Nephron (organoid): ENCODE measurements around the gene PLCB1.

ENCODE experiments used
- H3K27ac Mint-ChIP-seq, 3 experiments: 2 replicates each; pipeline ENCODE4 v1.8.0; 2020; ENCODE audit warnings: mixed read lengths in 3 of 3, mild to moderate bottlenecking in 2 of 3, moderate library complexity in 1 of 3
- H3K27me3 Mint-ChIP-seq: 2 replicates; pipeline ENCODE4 v1.8.0; 2021; ENCODE audit warnings: low read depth, mild to moderate bottlenecking, moderate library complexity, mixed read lengths
- H3K36me3 Mint-ChIP-seq: 2 replicates; pipeline ENCODE4 v1.8.0; 2020; ENCODE audit warnings: low read depth, mixed read lengths
- H3K4me1 Mint-ChIP-seq: 2 replicates; pipeline ENCODE4 v1.8.0; 2020; ENCODE audit warnings: mixed read lengths
- H3K4me3 Mint-ChIP-seq, 3 experiments: 2 replicates each; pipeline ENCODE4 v1.8.0; 2020; ENCODE audit warnings: mild to moderate bottlenecking in 3 of 3, mixed read lengths in 3 of 3, moderate library complexity in 2 of 3
- H3K9me3 Mint-ChIP-seq: 2 replicates; pipeline ENCODE4 v1.8.0; 2020; ENCODE audit warnings: mixed read lengths
- CTCF ChIP-seq, 3 experiments: fragments of 200-600 bp; sonication (generic); IDR thresholded peaks; one replicate each; pipeline ENCODE4 v1.5.0; 2021; ENCODE audit warnings: antibody characterized with exemption in 3 of 3; ENCODE audit not compliant: unreplicated experiment in 3 of 3

PLCB1 gene

GRCh38 chr20:8228315-8228714 is 96.2 kb downstream of the PLCB1 start:
- no peak overlapping the region for H3K4me3 Mint-ChIP-seq
- no peaks in the 10 kb centered on the region for H3K36me3 Mint-ChIP-seq
- no peak for TF ChIP-seq CTCF (IDR thresholded peaks at IDR 0.05; ENCODE audit: unreplicated experiment in 3 of 3)

GRCh38 chr20:8229090-8229489 is 97.0 kb downstream of the PLCB1 start:
- TF ChIP-seq CTCF (IDR thresholded peaks at IDR 0.05; ENCODE audit: unreplicated experiment in 3 of 3), result no peak
- H3K27me3 Mint-ChIP-seq, result no peaks in the 10 kb centered on the region
- H3K4me1 Mint-ChIP-seq, result peaks cover 20% of the 10 kb centered on the region
- no peaks in the 10 kb centered on the region for H3K9me3 Mint-ChIP-seq
- no peak overlapping the region for H3K27ac Mint-ChIP-seq
- no peak overlapping the region for H3K4me3 Mint-ChIP-seq
- H3K36me3 Mint-ChIP-seq, result no peaks in the 10 kb centered on the region

More at GRCh38 chr20:8228315-8228714, 96.2 kb downstream of the PLCB1 start:
- H3K4me1 Mint-ChIP-seq, result peaks cover 19% of the 10 kb centered on the region
- H3K27me3 Mint-ChIP-seq, result no peaks in the 10 kb centered on the region
- H3K9me3 Mint-ChIP-seq, result peaks cover 2% of the 10 kb centered on the region
- H3K27ac Mint-ChIP-seq, result peak overlapping the region in 2 of 3 experiments; percentile 32 to 47

- Mint-ChIP-seq H3K4me3 (no peak overlapping the region), H3K4me1 (peaks cover 29% of the 10 kb centered on the region), H3K36me3 (no peaks in the 10 kb centered on the region), H3K27ac (no peak overlapping the region), H3K9me3 (no peaks in the 10 kb centered on the region), H3K27me3 (no peaks in the 10 kb centered on the region)
- no peak for TF ChIP-seq CTCF (IDR thresholded peaks at IDR 0.05; ENCODE audit: unreplicated experiment in 3 of 3)
Observed at GRCh38 chr20:8231038-8231437, 99.0 kb downstream of the PLCB1 start.

- no peak overlapping the region for H3K27ac Mint-ChIP-seq
- H3K4me3 Mint-ChIP-seq, result no peak overlapping the region
- no peaks in the 10 kb centered on the region for H3K27me3 Mint-ChIP-seq
- H3K36me3 Mint-ChIP-seq, result no peaks in the 10 kb centered on the region
- no peak for TF ChIP-seq CTCF (IDR thresholded peaks at IDR 0.05; ENCODE audit: unreplicated experiment in 3 of 3)
- peaks cover 26% of the 10 kb centered on the region for H3K4me1 Mint-ChIP-seq
- H3K9me3 Mint-ChIP-seq, result no peaks in the 10 kb centered on the region
Observed at GRCh38 chr20:8232332-8232731, 100.3 kb downstream of the PLCB1 start.

- Mint-ChIP-seq H3K27me3 (no peaks in the 10 kb centered on the region), H3K9me3 (no peaks in the 10 kb centered on the region), H3K36me3 (no peaks in the 10 kb centered on the region), H3K27ac (peak overlapping the region; percentile 4 to 41 (median 14)), H3K4me1 (peaks cover 18% of the 10 kb centered on the region), H3K4me3 (no peak overlapping the region)
- no peak for TF ChIP-seq CTCF (IDR thresholded peaks at IDR 0.05; ENCODE audit: unreplicated experiment in 3 of 3)
Observed at GRCh38 chr20:8234580-8234979, 102.5 kb downstream of the PLCB1 start.

- H3K27me3 Mint-ChIP-seq, result no peaks in the 10 kb centered on the region
- H3K9me3 Mint-ChIP-seq, result no peaks in the 10 kb centered on the region
Observed at GRCh38 chr20:8242066-8242465, 110.0 kb downstream of the PLCB1 start.

More at GRCh38 chr20:8242066-8242465, 110.0 kb downstream of the PLCB1 start:
- no peak for TF ChIP-seq CTCF (IDR thresholded peaks at IDR 0.05; ENCODE audit: unreplicated experiment in 3 of 3)
- peaks cover 38% of the 10 kb centered on the region for H3K4me1 Mint-ChIP-seq
- H3K4me3 Mint-ChIP-seq, result no peak overlapping the region
- H3K27ac Mint-ChIP-seq, result peak overlapping the region; percentile 44 to 73 (median 49)
- peaks cover 3% of the 10 kb centered on the region for H3K36me3 Mint-ChIP-seq
